ENCODE measurements around the gene RRH.

RRH gene

GRCh38 chr4:109890076-109890475 is 62.3 kb downstream of the RRH start:
- DNase-seq, result no peak

Data from activated CD4-positive, alpha-beta T cell treated with anti-CD3 and anti-CD28 coated beads, Interleukin-2, amount 50 U/mL, for 48 hours (primary cell).